Measurements from ENCODE around the gene TRIM39.

The TRIM39 gene

DNA sequence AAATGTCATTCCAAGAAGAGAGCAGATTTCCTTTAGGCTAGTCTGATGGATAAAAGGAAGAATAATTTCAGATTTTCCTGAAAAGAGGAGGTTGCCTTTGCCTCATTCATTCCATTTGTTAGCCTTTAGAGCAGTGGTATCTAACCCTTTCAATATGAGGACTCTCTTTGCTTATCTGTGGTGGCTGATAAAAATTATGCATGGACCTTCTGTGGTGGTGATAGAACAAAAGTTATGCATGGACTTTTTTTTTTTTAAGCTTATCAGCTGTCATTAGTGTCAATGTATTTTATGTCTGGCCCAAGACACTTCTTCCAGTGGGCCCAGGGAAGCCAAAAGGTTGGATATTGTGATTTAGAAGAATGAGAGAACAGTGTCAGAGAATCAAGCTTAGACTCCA is 1.7 kb downstream of the TRIM39 start:
- H3K4me3 ChIP-seq (ENCODE audit: low read depth, low read length), result no peak overlapping the region
- POLR2A ChIA-PET, result interaction anchor here (0.7 kb wide), 1 partner anchor 276 kb away, joined by 3 read pairs; no protein-coding TSS in a partner anchor
- TF ChIP-seq, protein P1, sequence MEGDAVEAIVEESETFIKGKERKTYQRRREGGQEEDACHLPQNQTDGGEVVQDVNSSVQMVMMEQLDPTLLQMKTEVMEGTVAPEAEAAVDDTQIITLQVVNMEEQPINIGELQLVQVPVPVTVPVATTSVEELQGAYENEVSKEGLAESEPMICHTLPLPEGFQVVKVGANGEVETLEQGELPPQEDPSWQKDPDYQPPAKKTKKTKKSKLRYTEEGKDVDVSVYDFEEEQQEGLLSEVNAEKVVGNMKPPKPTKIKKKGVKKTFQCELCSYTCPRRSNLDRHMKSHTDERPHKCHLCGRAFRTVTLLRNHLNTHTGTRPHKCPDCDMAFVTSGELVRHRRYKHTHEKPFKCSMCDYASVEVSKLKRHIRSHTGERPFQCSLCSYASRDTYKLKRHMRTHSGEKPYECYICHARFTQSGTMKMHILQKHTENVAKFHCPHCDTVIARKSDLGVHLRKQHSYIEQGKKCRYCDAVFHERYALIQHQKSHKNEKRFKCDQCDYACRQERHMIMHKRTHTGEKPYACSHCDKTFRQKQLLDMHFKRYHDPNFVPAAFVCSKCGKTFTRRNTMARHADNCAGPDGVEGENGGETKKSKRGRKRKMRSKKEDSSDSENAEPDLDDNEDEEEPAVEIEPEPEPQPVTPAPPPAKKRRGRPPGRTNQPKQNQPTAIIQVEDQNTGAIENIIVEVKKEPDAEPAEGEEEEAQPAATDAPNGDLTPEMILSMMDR (tag by site-specific recombination; IDR thresholded peaks at IDR 0.05), result no peak
- TF ChIP-seq, protein P2, sequence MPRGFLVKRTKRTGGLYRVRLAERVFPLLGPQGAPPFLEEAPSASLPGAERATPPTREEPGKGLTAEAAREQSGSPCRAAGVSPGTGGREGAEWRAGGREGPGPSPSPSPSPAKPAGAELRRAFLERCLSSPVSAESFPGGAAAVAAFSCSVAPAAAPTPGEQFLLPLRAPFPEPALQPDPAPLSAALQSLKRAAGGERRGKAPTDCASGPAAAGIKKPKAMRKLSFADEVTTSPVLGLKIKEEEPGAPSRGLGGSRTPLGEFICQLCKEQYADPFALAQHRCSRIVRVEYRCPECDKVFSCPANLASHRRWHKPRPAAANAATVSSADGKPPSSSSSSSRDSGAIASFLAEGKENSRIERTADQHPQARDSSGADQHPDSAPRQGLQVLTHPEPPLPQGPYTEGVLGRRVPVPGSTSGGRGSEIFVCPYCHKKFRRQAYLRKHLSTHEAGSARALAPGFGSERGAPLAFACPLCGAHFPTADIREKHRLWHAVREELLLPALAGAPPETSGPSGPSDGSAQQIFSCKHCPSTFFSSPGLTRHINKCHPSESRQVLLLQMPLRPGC (tag by site-specific recombination; IDR thresholded peaks at IDR 0.05), result no peak
- no peak for TF ChIP-seq ZBTB1 (tag by site-specific recombination; IDR thresholded peaks at IDR 0.05)
- TF ChIP-seq GLI2 (tag by site-specific recombination; IDR thresholded peaks at IDR 0.05; ENCODE audit: borderline replicate concordance, low read depth), result no peak
- TF ChIP-seq ZNF843 (tag by site-specific recombination; IDR thresholded peaks at IDR 0.05), result no peak
- no peak for TF ChIP-seq ZNF175 (tag by site-specific recombination; IDR thresholded peaks at IDR 0.05)
- no peak for TF ChIP-seq ZNF324 (tag by site-specific recombination; IDR thresholded peaks at IDR 0.05)
- no peak for TF ChIP-seq ZNF707 (tag by site-specific recombination; IDR thresholded peaks at IDR 0.05)
- TF ChIP-seq KLF7 (tag by site-specific recombination; IDR thresholded peaks at IDR 0.05; ENCODE audit: borderline replicate concordance), result no peak
- TF ChIP-seq ZNF768 (tag by site-specific recombination; IDR thresholded peaks at IDR 0.05), result no peak
- no peak for TF ChIP-seq ZIC2 (tag by site-specific recombination; IDR thresholded peaks at IDR 0.05)
- TF ChIP-seq MZF1 (tag by site-specific recombination; IDR thresholded peaks at IDR 0.05; ENCODE audit: borderline replicate concordance), result no peak
- TF ChIP-seq ZNF521 (tag by site-specific recombination; IDR thresholded peaks at IDR 0.05), result no peak
- no peak for TF ChIP-seq ZBTB21 (tag by site-specific recombination; IDR thresholded peaks at IDR 0.05)
- no peak for TF ChIP-seq ZNF670 (tag by site-specific recombination; IDR thresholded peaks at IDR 0.05; ENCODE audit: low read depth)
- no peak for TF ChIP-seq PRDM10 (tag by site-specific recombination; IDR thresholded peaks at IDR 0.05)
- no peak for TF ChIP-seq ZFP69B (tag by site-specific recombination; IDR thresholded peaks at IDR 0.05)

GRCh38 chr6:30329331-30329730 is 2.6 kb downstream of the TRIM39 start:
- Histone ChIP-seq H3K27ac (ENCODE audit: extremely low read depth, low read depth, low read length) (no peak overlapping the region), H3K4me1 (ENCODE audit: control insufficient read depth, insufficient read depth, low read length) (peaks cover 1% of the 10 kb centered on the region; the same call in 1 of the 2 replicates), H3K4me3 (ENCODE audit: low read depth, low read length) (no peak overlapping the region), H3K36me3 (ENCODE audit: control insufficient read depth in 2 of 2, insufficient read depth in 1 of 2, low read length in 2 of 2) (peaks cover 25 to 51% of the 10 kb centered on the region in 2 experiments), H3K9me3 (ENCODE audit: control insufficient read depth, insufficient read depth, low read depth, low read length) (no peaks in the 10 kb centered on the region)
- ChIA-PET POLR2A (no interaction called here), CTCF (interaction anchor here (2.0 kb wide), 1 partner anchor 124 kb away, joined by 9 read pairs; no protein-coding TSS in a partner anchor)
- no peak for TF ChIP-seq WT1 (tag by site-specific recombination; IDR thresholded peaks at IDR 0.05)
- TF ChIP-seq ZNF548 (tag by site-specific recombination; IDR thresholded peaks at IDR 0.05), result no peak
- no peak for TF ChIP-seq ZNF530 (tag by site-specific recombination; IDR thresholded peaks at IDR 0.05; ENCODE audit: low read depth)
- TF ChIP-seq ZSCAN23 (tag by site-specific recombination; IDR thresholded peaks at IDR 0.05), result no peak
- TF ChIP-seq KLF9 (tag by site-specific recombination; IDR thresholded peaks at IDR 0.05; ENCODE audit: low read depth), result no peak

More for the DNA sequence above, 1.7 kb downstream of the TRIM39 start:
- CTCF ChIA-PET, result interaction anchor here (0.5 to 2.0 kb wide), 4 partner anchors 24 to 323 kb away, joined by 3 to 9 read pairs (median 3); no protein-coding TSS in a partner anchor
- H3K9me3 ChIP-seq (ENCODE audit: control insufficient read depth, insufficient read depth, low read depth, low read length), result no peaks in the 10 kb centered on the region
- no peak overlapping the region for H3K27ac ChIP-seq (ENCODE audit: extremely low read depth, low read depth, low read length)
- H3K4me1 ChIP-seq (ENCODE audit: control insufficient read depth, insufficient read depth, low read length), result peaks cover 4% of the 10 kb centered on the region; the same call in 1 of the 2 replicates
- peaks cover 23 to 42% of the 10 kb centered on the region in 2 experiments for H3K36me3 ChIP-seq (ENCODE audit: control insufficient read depth in 2 of 2, insufficient read depth in 1 of 2, low read length in 2 of 2)
